Lower lobe of right lung (tissue), 2 donors: ENCODE data around the gene SLC35A2. TPM values are rescaled to one million over a fixed set of nuclear protein-coding genes. Genes with fewer than 3 reads are reported as not detected.

Experiments used
- ATAC-seq, 2 donors: fragments of 200-7000 bp; cut with Tn5 transposase; one replicate each; pipeline ENCODE4 v1.9.1; 2020 to 2022; ENCODE audit warnings: mild to moderate bottlenecking in 2 of 2, moderate library complexity in 2 of 2
- DNase-seq: peaks from one replicate; pipeline ENCODE4 v3.0.0-alpha.2; 2020
- H3K27ac ChIP-seq: fragments of 200-600 bp; one replicate; pipeline ENCODE4 v1.8.0; 2022
- H3K27me3 ChIP-seq: fragments of 200-600 bp; one replicate; pipeline ENCODE4 v1.8.0; 2022; ENCODE audit warnings: low read depth
- H3K36me3 ChIP-seq: fragments of 200-600 bp; one replicate; pipeline ENCODE4 v1.8.0; 2022; ENCODE audit warnings: mild to moderate bottlenecking
- H3K4me1 ChIP-seq: fragments of 200-600 bp; one replicate; pipeline ENCODE4 v1.8.0; 2022
- H3K4me3 ChIP-seq: fragments of 200-600 bp; one replicate; pipeline ENCODE4 v1.8.0; 2022; ENCODE audit warnings: mild to moderate bottlenecking
- H3K9me3 ChIP-seq: fragments of 200-600 bp; one replicate; pipeline ENCODE4 v1.8.0; 2022
- intact Hi-C: fragments of 100-400 bp; cut with DNase I; formaldehyde crosslinking; loops from one replicate; pipeline ENCODE4 v1.11.0; 2022
- total RNA-seq: library from RNA; stranded (reverse); fragmentation: NEBNext Ultra II Directional; extraction: Animal tissue kit (Norgen Biotek cat#: 25700); gene quantifications from one replicate; pipeline ENCODE4 v1.2.1, GENCODE V29; 2021
- TF ChIP-seq, protein P1 (sequence below): fragments of 200-600 bp; IDR thresholded peaks from one replicate; pipeline ENCODE4 v1.8.0; 2022; ENCODE audit warnings: antibody characterized with exemption, mild to moderate bottlenecking
- donor health status: DM: no; HTN: yes; CAD: no; lungs with severe emphysema.

Gene SLC35A2
- total RNA-seq, 1 donor from 2014 or later: 21.3 TPM

DNA sequence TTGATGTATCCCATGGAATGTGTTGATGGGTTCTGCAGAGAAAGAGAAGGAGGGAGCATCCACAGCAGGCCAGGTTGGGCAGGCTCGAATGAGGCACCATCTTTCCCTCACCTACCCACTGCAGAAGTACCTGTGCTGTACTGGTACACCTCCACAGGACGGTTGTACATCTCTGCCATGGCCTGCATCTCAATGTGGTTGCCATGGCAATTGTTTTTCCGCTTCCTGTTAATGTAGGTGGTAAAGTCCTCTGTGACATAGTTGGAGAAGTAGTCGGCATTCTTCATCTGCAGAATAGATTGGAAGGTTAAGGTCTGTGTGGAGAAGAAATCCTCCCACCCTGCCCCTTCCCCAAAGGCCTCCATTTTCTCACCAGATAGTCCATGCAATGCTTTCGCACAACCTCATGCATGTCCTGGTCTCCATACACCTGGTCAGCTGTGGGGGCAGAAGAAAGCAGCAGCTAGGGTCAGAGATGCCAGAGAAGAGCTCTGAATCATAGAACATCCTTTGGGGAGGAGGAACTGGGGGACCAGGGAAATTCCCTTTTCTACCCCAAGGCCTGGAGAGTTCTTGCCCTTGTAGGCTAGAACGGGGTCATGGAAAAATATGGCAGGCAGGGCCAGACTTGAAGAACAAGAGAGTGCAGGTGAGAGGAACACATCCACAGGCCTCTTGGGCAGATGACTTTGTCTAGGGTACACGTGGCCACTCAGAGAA, 23.3 kb upstream of the SLC35A2 start:
- ATAC-seq (no peak), DNase-seq (no peak)
- peaks cover 47% of the 10 kb centered on the region for H3K36me3 ChIP-seq
- no peak overlapping the region for H3K27ac ChIP-seq
- no peak overlapping the region for H3K4me3 ChIP-seq
- peaks cover 25% of the 10 kb centered on the region for H3K4me1 ChIP-seq
- TF ChIP-seq, protein P1, sequence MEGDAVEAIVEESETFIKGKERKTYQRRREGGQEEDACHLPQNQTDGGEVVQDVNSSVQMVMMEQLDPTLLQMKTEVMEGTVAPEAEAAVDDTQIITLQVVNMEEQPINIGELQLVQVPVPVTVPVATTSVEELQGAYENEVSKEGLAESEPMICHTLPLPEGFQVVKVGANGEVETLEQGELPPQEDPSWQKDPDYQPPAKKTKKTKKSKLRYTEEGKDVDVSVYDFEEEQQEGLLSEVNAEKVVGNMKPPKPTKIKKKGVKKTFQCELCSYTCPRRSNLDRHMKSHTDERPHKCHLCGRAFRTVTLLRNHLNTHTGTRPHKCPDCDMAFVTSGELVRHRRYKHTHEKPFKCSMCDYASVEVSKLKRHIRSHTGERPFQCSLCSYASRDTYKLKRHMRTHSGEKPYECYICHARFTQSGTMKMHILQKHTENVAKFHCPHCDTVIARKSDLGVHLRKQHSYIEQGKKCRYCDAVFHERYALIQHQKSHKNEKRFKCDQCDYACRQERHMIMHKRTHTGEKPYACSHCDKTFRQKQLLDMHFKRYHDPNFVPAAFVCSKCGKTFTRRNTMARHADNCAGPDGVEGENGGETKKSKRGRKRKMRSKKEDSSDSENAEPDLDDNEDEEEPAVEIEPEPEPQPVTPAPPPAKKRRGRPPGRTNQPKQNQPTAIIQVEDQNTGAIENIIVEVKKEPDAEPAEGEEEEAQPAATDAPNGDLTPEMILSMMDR: no peak
- H3K27me3 ChIP-seq: no peaks in the 10 kb centered on the region
- H3K9me3 ChIP-seq: no peaks in the 10 kb centered on the region
- intact Hi-C loops: no loop called here

DNA sequence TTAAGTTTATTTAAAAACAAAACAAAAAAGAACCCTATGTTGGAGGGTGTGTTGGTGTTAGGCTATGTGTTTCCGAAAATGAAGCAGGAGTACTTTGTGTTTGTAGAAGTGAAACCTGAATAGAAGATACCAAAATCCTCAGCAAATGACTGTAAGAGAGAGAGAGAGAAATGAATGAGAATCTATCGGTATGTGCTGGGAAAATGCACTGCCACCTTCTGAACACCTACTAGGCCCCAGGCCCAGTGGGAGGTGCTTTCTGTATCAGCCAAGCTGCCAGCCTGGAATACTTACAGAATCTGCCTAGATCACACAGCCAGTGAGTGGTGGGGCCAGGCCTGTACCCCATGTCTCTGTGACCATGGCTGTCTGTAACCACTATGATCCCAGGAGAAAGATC, 22.3 kb upstream of the SLC35A2 start:
- DNase-seq (no peak), ATAC-seq (no peak)
- TF ChIP-seq, protein P1: no peak
- intact Hi-C loops: no loop called here
- H3K36me3 ChIP-seq: peaks cover 50% of the 10 kb centered on the region
- no peaks in the 10 kb centered on the region for H3K9me3 ChIP-seq
- H3K4me1 ChIP-seq: peaks cover 25% of the 10 kb centered on the region
- no peak overlapping the region for H3K4me3 ChIP-seq
- no peaks in the 10 kb centered on the region for H3K27me3 ChIP-seq
- no peak overlapping the region for H3K27ac ChIP-seq

DNA sequence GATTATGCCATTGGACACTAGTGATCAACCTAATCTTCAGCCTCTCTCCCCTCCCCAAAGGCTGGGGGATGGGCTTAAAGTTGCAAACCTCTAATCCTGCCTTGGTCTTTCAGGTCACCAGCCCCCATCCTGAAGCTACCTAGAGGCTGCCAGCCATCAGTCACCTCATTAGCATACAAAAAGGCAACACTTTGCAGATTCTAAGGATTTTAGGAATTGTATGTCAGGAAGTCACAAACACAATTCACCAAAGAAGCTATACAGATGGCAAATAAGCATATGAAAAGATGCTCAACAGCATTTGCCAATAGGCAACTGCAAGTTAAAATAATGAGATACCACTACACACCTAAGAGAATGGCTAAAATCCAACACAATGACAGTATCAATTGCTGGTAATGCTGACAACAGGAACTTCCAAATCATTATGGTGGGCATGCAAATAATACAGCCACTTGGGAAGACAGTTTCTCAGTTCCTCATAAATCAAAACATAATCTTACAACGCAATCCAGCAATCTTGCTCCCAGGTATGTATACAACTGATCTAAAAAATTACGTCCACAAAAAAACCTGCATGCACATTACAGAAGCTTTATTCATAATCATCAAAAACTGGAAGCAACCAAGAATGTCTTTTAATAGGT, 16.4 kb upstream of the SLC35A2 start:
- Histone ChIP-seq H3K4me3 (no peak overlapping the region), H3K36me3 (peaks cover 55% of the 10 kb centered on the region), H3K27ac (no peak overlapping the region), H3K9me3 (no peaks in the 10 kb centered on the region), H3K27me3 (no peaks in the 10 kb centered on the region), H3K4me1 (no peaks in the 10 kb centered on the region)
- DNase-seq: no peak
- TF ChIP-seq, protein P1: no peak
- no peak for ATAC-seq
- intact Hi-C loops: no loop called here

DNA sequence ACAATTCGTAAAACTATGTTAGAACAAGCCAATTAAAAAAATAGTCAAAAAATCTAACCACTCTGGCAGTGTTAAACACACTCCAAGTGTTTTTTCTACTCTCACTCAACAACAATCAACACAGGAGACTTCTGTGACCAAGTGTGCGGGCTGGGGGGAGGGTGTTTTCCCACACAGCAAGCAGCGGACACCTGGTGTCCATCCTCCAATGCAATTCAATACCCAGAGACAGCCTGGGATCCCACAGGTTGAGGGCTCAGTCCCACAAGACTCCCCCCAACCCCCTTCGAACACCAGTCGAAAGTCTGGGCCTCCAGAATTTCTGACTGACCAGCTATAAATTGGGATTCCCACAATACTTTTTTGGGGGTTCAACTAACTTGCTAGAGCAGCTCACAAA, 15.7 kb upstream of the SLC35A2 start:
- Histone ChIP-seq H3K4me3 (no peak overlapping the region), H3K27ac (no peak overlapping the region), H3K4me1 (no peaks in the 10 kb centered on the region), H3K9me3 (no peaks in the 10 kb centered on the region), H3K36me3 (peaks cover 57% of the 10 kb centered on the region), H3K27me3 (no peaks in the 10 kb centered on the region)
- ATAC-seq: no peak
- intact Hi-C loops: no loop called here
- TF ChIP-seq, protein P1: no peak
- no peak for DNase-seq

DNA sequence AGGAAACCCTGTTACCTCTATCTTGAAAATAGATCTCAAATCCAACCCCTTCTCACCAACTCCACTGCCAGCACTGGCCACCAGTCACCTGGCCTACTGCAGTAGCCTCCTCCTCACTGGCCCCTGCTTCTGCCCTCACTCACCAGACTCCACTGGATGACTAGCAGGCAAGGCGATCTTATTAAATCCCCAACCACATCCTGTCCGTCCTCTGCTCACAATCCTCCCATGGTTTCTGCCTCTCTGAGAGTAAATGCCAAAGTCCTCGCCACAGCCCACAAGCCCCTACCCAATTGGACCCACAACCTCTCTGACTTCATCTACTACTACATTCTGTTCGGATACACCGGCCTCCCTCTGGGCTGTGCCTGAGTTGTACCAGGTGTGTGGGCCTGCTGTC, 12.8 kb upstream of the SLC35A2 start:
- TF ChIP-seq, protein P1: no peak

More for the DNA sequence above, 12.8 kb upstream of the SLC35A2 start:
- Histone ChIP-seq H3K27me3 (no peaks in the 10 kb centered on the region), H3K4me3 (no peak overlapping the region), H3K27ac (no peak overlapping the region), H3K4me1 (no peaks in the 10 kb centered on the region), H3K9me3 (no peaks in the 10 kb centered on the region), H3K36me3 (peaks cover 35% of the 10 kb centered on the region)
- ATAC-seq (no peak), DNase-seq (no peak)
- intact Hi-C loops: no loop called here
